DOHH2 (cell line): ENCODE results near the gene DDX4.

Experiments
- EZH2phosphoT487 ChIP-seq: fragments of 200-600 bp; sonication (generic); IDR thresholded peaks from 2 replicates; pipeline ENCODE4 v1.6.1; 2017; ENCODE audit warnings: borderline replicate concordance, mild to moderate bottlenecking, antibody characterized with exemption, low read length, moderate library complexity, mixed read lengths
- TF ChIP-seq, protein P1 (sequence below): fragments of 200-600 bp; sonication (generic); IDR thresholded peaks from one replicate; pipeline ENCODE4 v1.5.1; 2014; ENCODE audit warnings: antibody characterized with exemption, mild to moderate bottlenecking, low read depth, low read length; ENCODE audit not compliant: poor library complexity, severe bottlenecking

DNA sequence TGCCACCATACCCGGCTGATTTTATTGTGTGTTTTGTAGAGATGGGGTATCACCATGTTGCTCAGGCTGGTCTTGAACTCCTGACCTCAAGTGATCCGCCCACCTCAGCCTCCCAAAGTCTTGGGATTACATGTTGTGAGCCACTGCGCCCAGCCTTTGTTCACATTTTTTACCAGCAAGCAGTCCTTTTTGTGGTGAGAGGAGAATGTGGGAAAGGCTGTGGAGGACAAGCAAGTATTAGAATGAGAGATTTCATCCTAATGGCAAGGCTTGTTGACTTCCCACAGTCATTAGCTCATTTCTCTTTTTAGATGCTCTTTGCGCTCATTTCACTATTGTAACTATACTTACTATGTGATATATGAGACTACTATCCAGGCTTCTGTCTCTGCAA, 119.4 kb downstream of the DDX4 start:
- TF ChIP-seq, protein P1, sequence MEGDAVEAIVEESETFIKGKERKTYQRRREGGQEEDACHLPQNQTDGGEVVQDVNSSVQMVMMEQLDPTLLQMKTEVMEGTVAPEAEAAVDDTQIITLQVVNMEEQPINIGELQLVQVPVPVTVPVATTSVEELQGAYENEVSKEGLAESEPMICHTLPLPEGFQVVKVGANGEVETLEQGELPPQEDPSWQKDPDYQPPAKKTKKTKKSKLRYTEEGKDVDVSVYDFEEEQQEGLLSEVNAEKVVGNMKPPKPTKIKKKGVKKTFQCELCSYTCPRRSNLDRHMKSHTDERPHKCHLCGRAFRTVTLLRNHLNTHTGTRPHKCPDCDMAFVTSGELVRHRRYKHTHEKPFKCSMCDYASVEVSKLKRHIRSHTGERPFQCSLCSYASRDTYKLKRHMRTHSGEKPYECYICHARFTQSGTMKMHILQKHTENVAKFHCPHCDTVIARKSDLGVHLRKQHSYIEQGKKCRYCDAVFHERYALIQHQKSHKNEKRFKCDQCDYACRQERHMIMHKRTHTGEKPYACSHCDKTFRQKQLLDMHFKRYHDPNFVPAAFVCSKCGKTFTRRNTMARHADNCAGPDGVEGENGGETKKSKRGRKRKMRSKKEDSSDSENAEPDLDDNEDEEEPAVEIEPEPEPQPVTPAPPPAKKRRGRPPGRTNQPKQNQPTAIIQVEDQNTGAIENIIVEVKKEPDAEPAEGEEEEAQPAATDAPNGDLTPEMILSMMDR: no peak
- no peak for TF ChIP-seq EZH2phosphoT487
